H9 (cell line): Measurements from ENCODE around the gene STAMBP. TPM values are rescaled to one million over a fixed set of nuclear protein-coding genes. Genes with fewer than 3 reads are reported as not detected.

Experiments used
- DNase-seq: peaks from one replicate; pipeline ENCODE4 v3.0.0-alpha.2; 2017
- H2AFZ ChIP-seq: one replicate; pipeline ENCODE4 v1.6.1; 2013; ENCODE audit warnings: mild to moderate bottlenecking, low read length, control low read depth, moderate library complexity
- H2AK5ac ChIP-seq: 2 replicates; pipeline ENCODE4 v1.6.1; 2013; ENCODE audit warnings: low read length, control low read depth, mixed read lengths; ENCODE audit not compliant: insufficient read length
- H2BK120ac ChIP-seq: one replicate; pipeline ENCODE4 v1.6.1; 2013; ENCODE audit warnings: low read depth, mild to moderate bottlenecking, low read length, control low read depth, inconsistent platforms; ENCODE audit not compliant: poor library complexity, severe bottlenecking
- H2BK12ac ChIP-seq: 2 replicates; pipeline ENCODE4 v1.6.1; 2013; ENCODE audit warnings: low read length, control low read depth, mixed read lengths, low read depth; ENCODE audit not compliant: insufficient read length
- H2BK15ac ChIP-seq: 2 replicates; pipeline ENCODE4 v1.6.1; 2013; ENCODE audit warnings: low read depth, low read length, control low read depth
- H2BK20ac ChIP-seq: one replicate; pipeline ENCODE4 v1.6.1; 2013; ENCODE audit warnings: low read depth, mild to moderate bottlenecking, low read length, control low read depth, inconsistent platforms; ENCODE audit not compliant: poor library complexity, severe bottlenecking
- H2BK5ac ChIP-seq: 2 replicates; pipeline ENCODE4 v1.6.1; 2013; ENCODE audit warnings: low read length, control low read depth, mixed read lengths; ENCODE audit not compliant: insufficient read length
- H3K14ac ChIP-seq: 2 replicates; pipeline ENCODE4 v1.6.1; 2013; ENCODE audit warnings: low read length, control low read depth; ENCODE audit not compliant: insufficient read depth
- H3K18ac ChIP-seq: 2 replicates; pipeline ENCODE4 v1.6.1; 2013; ENCODE audit warnings: low read depth, mild to moderate bottlenecking, mixed read lengths, low read length, control low read depth; ENCODE audit not compliant: insufficient read length
- H3K23ac ChIP-seq: 2 replicates; pipeline ENCODE4 v1.6.1; 2013; ENCODE audit warnings: low read length, control low read depth, mixed read lengths, low read depth; ENCODE audit not compliant: insufficient read length
- H3K23me2 ChIP-seq: 2 replicates; pipeline ENCODE4 v1.6.1; 2013; ENCODE audit warnings: low read depth, mild to moderate bottlenecking, mixed read lengths, low read length, control low read depth; ENCODE audit not compliant: insufficient read length, poor library complexity, severe bottlenecking
- H3K27ac ChIP-seq: 2 replicates; pipeline ENCODE4 v1.5.1; 2013; ENCODE audit warnings: low read length, control low read depth, mixed read lengths, low read depth; ENCODE audit not compliant: insufficient read length
- H3K27me3 ChIP-seq: 2 replicates; pipeline ENCODE4 v1.6.1; 2013; ENCODE audit warnings: low read length, control low read depth, inconsistent platforms; ENCODE audit not compliant: insufficient read depth
- H3K4ac ChIP-seq: 2 replicates; pipeline ENCODE4 v1.6.1; 2013; ENCODE audit warnings: low read depth, mild to moderate bottlenecking, control low read depth, inconsistent platforms, low read length, moderate library complexity
- H3K4me1 ChIP-seq: 2 replicates; pipeline ENCODE4 v1.6.1; 2013; ENCODE audit warnings: low read length, control low read depth, inconsistent platforms; ENCODE audit not compliant: insufficient read depth
- H3K4me2 ChIP-seq: 2 replicates; pipeline ENCODE4 v1.6.1; 2013; ENCODE audit warnings: low read length, control low read depth, mixed read lengths; ENCODE audit not compliant: insufficient read length, insufficient read depth
- H3K56ac ChIP-seq: 2 replicates; pipeline ENCODE4 v1.6.1; 2013; ENCODE audit warnings: low read depth, mild to moderate bottlenecking, mixed read lengths, low read length, control low read depth; ENCODE audit not compliant: insufficient read length
- H3K79me1 ChIP-seq: 2 replicates; pipeline ENCODE4 v1.6.1; 2013; ENCODE audit warnings: low read depth, mild to moderate bottlenecking, moderate library complexity, low read length, control low read depth, inconsistent platforms; ENCODE audit not compliant: insufficient read depth, poor library complexity, severe bottlenecking
- H3K79me2 ChIP-seq: 2 replicates; pipeline ENCODE4 v1.6.1; 2013; ENCODE audit warnings: low read length, control low read depth, inconsistent platforms; ENCODE audit not compliant: insufficient read depth
- H3K9ac ChIP-seq: 2 replicates; pipeline ENCODE4 v1.6.1; 2013; ENCODE audit warnings: low read length, control low read depth, mixed read lengths; ENCODE audit not compliant: insufficient read length; ENCODE audit errors: extremely low read depth
- H3K9me3 ChIP-seq: one replicate; pipeline ENCODE4 v1.6.1; 2013; ENCODE audit warnings: low read depth, low read length, inconsistent platforms; ENCODE audit not compliant: control insufficient read depth
- H3T11ph ChIP-seq: one replicate; pipeline ENCODE4 v1.6.1; 2013; ENCODE audit warnings: mild to moderate bottlenecking, low read length, control low read depth, inconsistent platforms
- H4K20me1 ChIP-seq: one replicate; pipeline ENCODE4 v1.6.1; 2013; ENCODE audit not compliant: control insufficient read depth, insufficient read length, insufficient read depth
- H4K5ac ChIP-seq: 2 replicates; pipeline ENCODE4 v1.6.1; 2013; ENCODE audit warnings: low read depth, mild to moderate bottlenecking, mixed read lengths, low read length, control low read depth; ENCODE audit not compliant: insufficient read length
- H4K8ac ChIP-seq: replicated peaks from 2 replicates; pipeline ENCODE4 v1.6.1; 2013; ENCODE audit warnings: low read length, control low read depth, mixed read lengths, low read depth; ENCODE audit not compliant: insufficient read length
- H4K91ac ChIP-seq: 2 replicates; pipeline ENCODE4 v1.6.1; 2013; ENCODE audit warnings: low read depth, mild to moderate bottlenecking, moderate library complexity, mixed read lengths, low read length, control low read depth; ENCODE audit not compliant: insufficient read length
- H3K27ac Mint-ChIP-seq, 3 experiments: 2 replicates in 2 of 3; 3 replicates in 1 of 3; pipeline ENCODE4 v1.8.0; 2020 to 2021; ENCODE audit warnings: mixed read lengths in 3 of 3, mild to moderate bottlenecking in 1 of 3, moderate library complexity in 1 of 3
- H3K27me3 Mint-ChIP-seq: 2 replicates; pipeline ENCODE4 v1.8.0; 2021; ENCODE audit warnings: low read depth, mild to moderate bottlenecking, moderate library complexity, mixed read lengths
- H3K36me3 Mint-ChIP-seq, 3 experiments: 2 replicates in 2 of 3; 3 replicates in 1 of 3; pipeline ENCODE4 v1.8.0; 2020 to 2021; ENCODE audit warnings: low read depth in 3 of 3, mixed read lengths in 3 of 3; ENCODE audit not compliant: insufficient read depth in 1 of 3
- H3K4me1 Mint-ChIP-seq, 2 experiments: 2 replicates each; pipeline ENCODE4 v1.8.0; 2020; ENCODE audit warnings: mixed read lengths in 2 of 2
- H3K4me3 Mint-ChIP-seq, 2 experiments: 2 replicates in 1 of 2; 3 replicates in 1 of 2; pipeline ENCODE4 v1.8.0; 2020 to 2021; ENCODE audit warnings: mild to moderate bottlenecking in 2 of 2, mixed read lengths in 2 of 2, moderate library complexity in 1 of 2
- H3K9me3 Mint-ChIP-seq, 2 experiments: 2 replicates in 1 of 2; 3 replicates in 1 of 2; pipeline ENCODE4 v1.8.0; 2020; ENCODE audit warnings: mild to moderate bottlenecking in 2 of 2, mixed read lengths in 2 of 2, moderate library complexity in 1 of 2
- CTCF ChIP-seq: fragments of 200-600 bp; sonication (generic); conservative IDR thresholded peaks from 3 replicates; pipeline ENCODE4 v1.8.0; 2021; ENCODE audit warnings: antibody characterized with exemption, mild to moderate bottlenecking
- WGBS: extraction: QIAGEN DNeasy Blood & Tissue Kit; methylation state at CpG from one replicate; pipeline ENCODE4 v1.1.7; 2013; ENCODE audit warnings: missing lambda C conversion rate, low lambda C conversion rate, mixed read lengths; ENCODE audit not compliant: insufficient read length; ENCODE audit errors: extremely low coverage; 5-methylcytosine and 5-hydroxymethylcytosine counted together
- total RNA-seq: library from RNA; stranded (reverse); gene quantifications from 2 replicates; pipeline ENCODE4 v1.2.1, GENCODE V29; 2021

STAMBP gene
- total RNA-seq, 1 experiment from 2014 or later: 45.5 TPM

- no peaks in the 10 kb centered on the region for H3K79me1 ChIP-seq
- no CpG with 5 or more reads among the region's 5 CpGs for WGBS
- H4K20me1 ChIP-seq: no peaks in the 10 kb centered on the region
- H3K27ac ChIP-seq: no peak overlapping the region
- Mint-ChIP-seq H3K27me3 (peaks cover 2% of the 10 kb centered on the region; the same call in 1 of the 2 replicates), H3K9me3 (no peaks in the 10 kb centered on the region), H3K4me3 (no peak overlapping the region), H3K4me1 (peaks cover 8 to 11% of the 10 kb centered on the region in 2 experiments), H3K27ac (no peak overlapping the region; a peak in 2 of 7 replicates), H3K36me3 (no peaks in the 10 kb centered on the region)
- H3K23me2 ChIP-seq: no peaks in the 10 kb centered on the region
- H4K91ac ChIP-seq: no peak overlapping the region
- no peaks in the 10 kb centered on the region for H3K79me2 ChIP-seq
- H3K23ac ChIP-seq: no peak overlapping the region
- H2AK5ac ChIP-seq: no peak overlapping the region
- H3K18ac ChIP-seq: no peak overlapping the region
- no peaks in the 10 kb centered on the region for H3K9me3 ChIP-seq
- no peak overlapping the region for H3K56ac ChIP-seq
- no peak overlapping the region for H2BK12ac ChIP-seq
- H2AFZ ChIP-seq: no peak overlapping the region
- H3K9ac ChIP-seq: no peak overlapping the region
- DNase-seq: no peak
- no peak overlapping the region for H3K14ac ChIP-seq
- no peak overlapping the region for H2BK5ac ChIP-seq
- H3K4me2 ChIP-seq: no peak overlapping the region
- H2BK120ac ChIP-seq: no peak overlapping the region
- no peak overlapping the region for H4K5ac ChIP-seq
- H4K8ac ChIP-seq: no peak overlapping the region
- no peak overlapping the region for H2BK20ac ChIP-seq
- H2BK15ac ChIP-seq: no peak overlapping the region
- H3T11ph ChIP-seq: no peak overlapping the region
- no peaks in the 10 kb centered on the region for H3K4me1 ChIP-seq
- no peak overlapping the region for H3K4ac ChIP-seq
- no peaks in the 10 kb centered on the region for H3K27me3 ChIP-seq
- TF ChIP-seq CTCF: no peak
Observed at GRCh38 chr2:73891276-73891901, 62.6 kb downstream of the STAMBP start.
